SK-N-SH treated with all-trans-retinoic acid at 6 μM for 48 hours (cell line): ENCODE data around the gene ARHGAP1.
"Not testable (repeated sequence)": the region's sequence is repeated elsewhere in the genome, so short reads cannot be mapped to it uniquely, and the experiment has no call there.

ENCODE experiments used
- ATAC-seq: fragments of 200-7000 bp; cut with Tn5 transposase; 3 replicates; pipeline ENCODE4 v1.9.1; 2020; ENCODE audit warnings: mild to moderate bottlenecking, moderate library complexity
- ARNTL ChIP-seq: fragments of 450-650 bp; formaldehyde crosslinking; IDR thresholded peaks from 2 replicates; pipeline ENCODE4 v1.5.0; 2020; ENCODE audit warnings: low read depth, mild to moderate bottlenecking, moderate library complexity, borderline replicate concordance
- BACH2 ChIP-seq: fragments of 250-450 bp; sonication (Bioruptor Pico); IDR thresholded peaks from 2 replicates; pipeline ENCODE4 v1.9.0; 2021; ENCODE audit warnings: mild to moderate bottlenecking, borderline replicate concordance
- CREB5 ChIP-seq: fragments of 250-450 bp; sonication (Bioruptor Pico); IDR thresholded peaks from 2 replicates; pipeline ENCODE4 v1.5.1; 2020; ENCODE audit warnings: low read depth, mild to moderate bottlenecking, moderate library complexity
- CSDC2 ChIP-seq: fragments of 250-450 bp; sonication (Bioruptor Pico); IDR thresholded peaks from 2 replicates; pipeline ENCODE4 v1.5.0; 2020; ENCODE audit warnings: mild to moderate bottlenecking, moderate library complexity
- ESRRG ChIP-seq: fragments of 250-450 bp; sonication (Bioruptor Pico); IDR thresholded peaks from 2 replicates; pipeline ENCODE4 v1.6.1; 2021; ENCODE audit warnings: mild to moderate bottlenecking
- GLIS3 ChIP-seq: fragments of 250-450 bp; sonication (Bioruptor Pico); IDR thresholded peaks from 2 replicates; pipeline ENCODE4 v1.5.0; 2020; ENCODE audit warnings: mild to moderate bottlenecking, moderate library complexity
- ISL1 ChIP-seq: fragments of 250-450 bp; sonication (Bioruptor Pico); IDR thresholded peaks from 2 replicates; pipeline ENCODE4 v2.1.2; 2022; ENCODE audit warnings: mild to moderate bottlenecking, moderate library complexity
- PPARA ChIP-seq: fragments of 250-450 bp; sonication (Bioruptor Pico); IDR thresholded peaks from 2 replicates; pipeline ENCODE4 v1.5.0; 2020; ENCODE audit warnings: mild to moderate bottlenecking, borderline replicate concordance
- RARB ChIP-seq: fragments of 250-450 bp; sonication (Bioruptor Pico); IDR thresholded peaks from 2 replicates; pipeline ENCODE4 v1.8.0; 2021; ENCODE audit warnings: mild to moderate bottlenecking, moderate library complexity
- SNAI2 ChIP-seq: fragments of 250-450 bp; sonication (Bioruptor Pico); IDR thresholded peaks from 2 replicates; pipeline ENCODE4 v1.5.0; 2020; ENCODE audit warnings: mild to moderate bottlenecking, moderate library complexity
- TOX ChIP-seq: fragments of 250-450 bp; sonication (Bioruptor Pico); IDR thresholded peaks from 2 replicates; pipeline ENCODE4 v1.8.0; 2021; ENCODE audit warnings: mild to moderate bottlenecking, moderate library complexity, borderline replicate concordance
- TSHZ2 ChIP-seq: fragments of 250-450 bp; sonication (Bioruptor Pico); IDR thresholded peaks from 2 replicates; pipeline ENCODE4 v1.5.0; 2020; ENCODE audit warnings: mild to moderate bottlenecking, moderate library complexity
- ZC3H10 ChIP-seq: fragments of 250-450 bp; sonication (Bioruptor Pico); IDR thresholded peaks from 2 replicates; pipeline ENCODE4 v1.5.1; 2021; ENCODE audit warnings: mild to moderate bottlenecking, moderate library complexity
- ZFP3 ChIP-seq: fragments of 250-450 bp; sonication (Bioruptor Pico); IDR thresholded peaks from 2 replicates; pipeline ENCODE4 v1.5.0; 2020; ENCODE audit warnings: mild to moderate bottlenecking, moderate library complexity
- ZFP30 ChIP-seq: fragments of 450-650 bp; formaldehyde crosslinking; IDR thresholded peaks from 2 replicates; pipeline ENCODE4 v1.5.0; 2022; ENCODE audit warnings: mild to moderate bottlenecking, moderate library complexity
- ZNF565 ChIP-seq: fragments of 450-650 bp; formaldehyde crosslinking; conservative IDR thresholded peaks from 2 replicates; pipeline ENCODE4 v1.5.0; 2020; ENCODE audit warnings: low read depth, mild to moderate bottlenecking, moderate library complexity
- ZNF70 ChIP-seq: fragments of 450-650 bp; formaldehyde crosslinking; IDR thresholded peaks from 2 replicates; pipeline ENCODE4 v1.5.0; 2020; ENCODE audit warnings: mild to moderate bottlenecking, moderate library complexity
- ZNF8 ChIP-seq: fragments of 450-650 bp; formaldehyde crosslinking; IDR thresholded peaks from 2 replicates; pipeline ENCODE4 v1.5.0; 2020; ENCODE audit warnings: mild to moderate bottlenecking, moderate library complexity
- TF ChIP-seq, protein P1 (sequence below): fragments of 250-450 bp; sonication (Bioruptor Pico); IDR thresholded peaks from 2 replicates; pipeline ENCODE4 v1.8.0; 2021; ENCODE audit warnings: low read depth, mild to moderate bottlenecking, moderate library complexity, borderline replicate concordance
- TF ChIP-seq, protein P2 (sequence below): fragments of 250-450 bp; sonication (Bioruptor Pico); IDR thresholded peaks from 2 replicates; pipeline ENCODE4 v1.5.1; 2021; ENCODE audit warnings: mild to moderate bottlenecking, moderate library complexity

Gene ARHGAP1

GRCh38 chr11:46672381-46672839 is 28.0 kb downstream of the ARHGAP1 start:
- TF ChIP-seq ARNTL (CRISPR knock-in tag) (no peak), ZNF70 (CRISPR knock-in tag) (no peak), CREB5 (CRISPR knock-in tag) (no peak), ISL1 (no peak), ZFP30 (no peak), ESRRG (no peak), TSHZ2 (CRISPR knock-in tag) (no peak), PPARA (CRISPR knock-in tag) (no peak)
- TF ChIP-seq, protein P1, sequence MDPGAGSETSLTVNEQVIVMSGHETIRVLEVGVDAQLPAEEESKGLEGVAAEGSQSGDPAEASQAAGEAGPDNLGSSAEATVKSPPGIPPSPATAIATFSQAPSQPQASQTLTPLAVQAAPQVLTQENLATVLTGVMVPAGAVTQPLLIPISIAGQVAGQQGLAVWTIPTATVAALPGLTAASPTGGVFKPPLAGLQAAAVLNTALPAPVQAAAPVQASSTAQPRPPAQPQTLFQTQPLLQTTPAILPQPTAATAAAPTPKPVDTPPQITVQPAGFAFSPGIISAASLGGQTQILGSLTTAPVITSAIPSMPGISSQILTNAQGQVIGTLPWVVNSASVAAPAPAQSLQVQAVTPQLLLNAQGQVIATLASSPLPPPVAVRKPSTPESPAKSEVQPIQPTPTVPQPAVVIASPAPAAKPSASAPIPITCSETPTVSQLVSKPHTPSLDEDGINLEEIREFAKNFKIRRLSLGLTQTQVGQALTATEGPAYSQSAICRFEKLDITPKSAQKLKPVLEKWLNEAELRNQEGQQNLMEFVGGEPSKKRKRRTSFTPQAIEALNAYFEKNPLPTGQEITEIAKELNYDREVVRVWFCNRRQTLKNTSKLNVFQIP (CRISPR knock-in tag) = no peak
- no peak for ATAC-seq

- ATAC-seq = no peak
- TF ChIP-seq ZC3H10 (no peak), CSDC2 (CRISPR knock-in tag) (no peak), ESRRG (no peak), ZNF8 (CRISPR knock-in tag) (no peak), BACH2 (no peak), TOX (CRISPR knock-in tag) (no peak), ZNF70 (CRISPR knock-in tag) (no peak), ARNTL (CRISPR knock-in tag) (no peak), ZNF565 (CRISPR knock-in tag) (no peak), SNAI2 (CRISPR knock-in tag) (no peak), TSHZ2 (CRISPR knock-in tag) (no peak), GLIS3 (no peak), PPARA (CRISPR knock-in tag) (no peak), ZFP30 (no peak), ZFP3 (CRISPR knock-in tag) (no peak), CREB5 (CRISPR knock-in tag) (no peak), RARB (CRISPR knock-in tag) (no peak)
- TF ChIP-seq, protein P2, sequence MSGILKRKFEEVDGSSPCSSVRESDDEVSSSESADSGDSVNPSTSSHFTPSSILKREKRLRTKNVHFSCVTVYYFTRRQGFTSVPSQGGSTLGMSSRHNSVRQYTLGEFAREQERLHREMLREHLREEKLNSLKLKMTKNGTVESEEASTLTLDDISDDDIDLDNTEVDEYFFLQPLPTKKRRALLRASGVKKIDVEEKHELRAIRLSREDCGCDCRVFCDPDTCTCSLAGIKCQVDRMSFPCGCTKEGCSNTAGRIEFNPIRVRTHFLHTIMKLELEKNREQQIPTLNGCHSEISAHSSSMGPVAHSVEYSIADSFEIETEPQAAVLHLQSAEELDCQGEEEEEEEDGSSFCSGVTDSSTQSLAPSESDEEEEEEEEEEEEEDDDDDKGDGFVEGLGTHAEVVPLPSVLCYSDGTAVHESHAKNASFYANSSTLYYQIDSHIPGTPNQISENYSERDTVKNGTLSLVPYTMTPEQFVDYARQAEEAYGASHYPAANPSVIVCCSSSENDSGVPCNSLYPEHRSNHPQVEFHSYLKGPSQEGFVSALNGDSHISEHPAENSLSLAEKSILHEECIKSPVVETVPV (CRISPR knock-in tag) = no peak
- TF ChIP-seq, protein P1 (CRISPR knock-in tag) = no peak
- TF ChIP-seq, all 23 proteins: peak for 0
These were observed 28.5 kb downstream of the ARHGAP1 start for GRCh38 chr11:46671958-46672315.

DNA sequence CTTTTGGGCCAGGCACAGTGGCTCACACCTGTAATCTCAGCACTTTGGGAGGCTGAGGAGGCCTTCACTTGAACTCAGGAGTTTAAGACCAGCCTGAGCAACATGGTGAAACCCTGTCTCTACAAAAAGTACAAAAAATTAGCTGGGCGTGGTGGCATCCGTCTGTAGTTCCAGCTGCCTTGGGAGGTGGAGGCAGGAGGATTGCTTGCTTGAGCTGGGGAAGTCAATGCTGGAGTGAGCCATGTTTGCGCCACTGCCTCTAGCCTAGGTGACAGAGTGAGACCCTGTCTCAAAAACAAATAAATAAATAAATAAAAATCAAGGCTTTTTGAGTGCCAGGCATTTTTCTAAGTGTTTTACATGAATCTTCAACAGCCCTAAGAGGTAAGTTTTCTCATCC is 29.9 kb downstream of the ARHGAP1 start:
- ATAC-seq = not testable (repeated sequence)
